Peyer's patch (tissue), 4 donors: ENCODE measurements around the gene KITLG. TPM values are rescaled to one million over a fixed set of nuclear protein-coding genes. Genes with fewer than 3 reads are reported as not detected.
A peak's percentile ranks its signal among the peaks of the same experiment; 100 is the strongest.

ENCODE experiments used
- DNase-seq, 3 donors: peaks; one replicate each; pipeline ENCODE4 v3.0.0-alpha.2; 2017 to 2019
- H3K27ac ChIP-seq, 4 donors: fragments of 200-600 bp; sonication (generic); one replicate each; pipeline ENCODE4 v1.5.1; 2016 to 2019
- H3K27me3 ChIP-seq, 2 donors: fragments of 200-600 bp; sonication (generic); one replicate each; pipeline ENCODE4 v1.5.1; 2019
- H3K36me3 ChIP-seq, 3 donors: fragments of 200-600 bp; sonication (generic); one replicate each; pipeline ENCODE4 v1.5.1; 2016 to 2019
- H3K4me1 ChIP-seq, 4 donors: fragments of 200-600 bp; sonication (generic); one replicate each; pipeline ENCODE4 v1.5.1; 2016 to 2019
- H3K4me3 ChIP-seq, 4 donors: fragments of 200-600 bp; sonication (generic); 1 replicate in 3 of 4; 2 replicates in 1 of 4; pipeline ENCODE4 v1.5.1; 2016 to 2019; ENCODE audit warnings: mild to moderate bottlenecking in 1 of 4
- H3K9me3 ChIP-seq, 4 donors: fragments of 200-600 bp; sonication (generic); one replicate each; pipeline ENCODE4 v1.5.1; 2016 to 2019; ENCODE audit warnings: mild to moderate bottlenecking in 1 of 4
- CTCF ChIP-seq, 6 experiments: fragments of 450-650 bp in 4 of 6; fragments of 200-600 bp in 2 of 6; sonication (generic) in 1 of 6; IDR thresholded peaks; one replicate each; pipeline ENCODE4 v1.5.1; 2017 to 2019; ENCODE audit warnings: antibody characterized with exemption in 6 of 6, mild to moderate bottlenecking in 3 of 6, moderate library complexity in 1 of 6
- POLR2A ChIP-seq, 2 donors: fragments of 450-650 bp; IDR thresholded peaks; one replicate each; pipeline ENCODE4 v1.5.1; 2017; ENCODE audit warnings: antibody characterized with exemption in 2 of 2, mild to moderate bottlenecking in 2 of 2, moderate library complexity in 2 of 2
- total RNA-seq, 4 donors: library from RNA; depleted of rRNA; stranded (reverse); fragments of >200 nt; gene quantifications; one replicate each; pipeline ENCODE4 v1.1.0, GENCODE V29; 2016

The KITLG gene
- total RNA-seq, 4 donors from 2014 or later = 5.2 to 29.7 (median 9.3) TPM

DNA sequence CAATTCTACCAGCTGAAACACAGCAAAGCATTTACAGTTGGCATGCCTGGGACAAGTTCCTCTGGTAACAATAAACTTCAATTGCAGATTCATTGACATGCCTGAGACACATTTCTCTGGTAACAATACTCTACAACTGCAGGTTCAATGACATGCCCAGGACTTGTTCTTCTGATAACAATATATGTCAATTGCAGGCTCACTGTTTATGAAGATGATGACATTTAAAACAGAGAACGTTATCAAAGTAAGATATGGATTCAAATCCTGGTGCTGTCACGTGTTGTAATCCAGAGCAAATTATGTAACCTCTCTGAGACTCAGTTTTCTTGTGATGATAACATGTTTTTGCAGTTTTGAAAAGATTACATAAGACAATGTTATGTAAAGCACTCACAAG is 20.5 kb downstream of the KITLG start:
- no peaks in the 10 kb centered on the region for H3K9me3 ChIP-seq
- no peak overlapping the region for H3K27ac ChIP-seq
- TF ChIP-seq CTCF (IDR thresholded peaks at IDR 0.05) (no peak), POLR2A (IDR thresholded peaks at IDR 0.05) (no peak)
- no peaks in the 10 kb centered on the region for H3K36me3 ChIP-seq
- no peak overlapping the region for H3K4me3 ChIP-seq
- H3K4me1 ChIP-seq = peaks cover 0 to 16% (median 0%) of the 10 kb centered on the region in 4 donors
- no peak for DNase-seq
- H3K27me3 ChIP-seq = no peaks in the 10 kb centered on the region

DNA sequence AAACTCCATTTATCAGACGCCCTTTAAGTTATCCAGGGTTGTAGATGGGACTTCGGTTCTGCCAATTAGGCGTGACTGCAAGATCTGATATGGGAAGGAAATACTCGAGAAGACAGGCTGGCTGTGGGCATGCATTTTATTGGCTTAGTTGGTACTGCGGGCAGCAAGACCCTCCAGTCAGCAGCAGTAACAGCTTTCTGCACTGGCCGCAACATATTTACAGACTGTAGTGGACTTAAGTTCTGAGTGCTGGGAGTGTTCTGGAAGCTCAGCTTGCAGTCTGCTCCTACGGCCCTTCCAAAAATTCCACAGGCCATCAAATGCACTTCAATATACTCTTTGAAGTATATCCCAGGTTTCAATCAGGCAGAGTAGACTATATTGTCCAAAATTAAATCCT is 21.1 kb downstream of the KITLG start:
- H3K9me3 ChIP-seq = no peaks in the 10 kb centered on the region
- H3K4me3 ChIP-seq = no peak overlapping the region
- H3K27me3 ChIP-seq = no peaks in the 10 kb centered on the region
- TF ChIP-seq POLR2A (IDR thresholded peaks at IDR 0.05) = no peak
- no peak for TF ChIP-seq CTCF (IDR thresholded peaks at IDR 0.05)
- H3K27ac ChIP-seq = no peak overlapping the region
- H3K4me1 ChIP-seq = peaks cover 0 to 22% (median 0%) of the 10 kb centered on the region in 4 donors
- no peaks in the 10 kb centered on the region for H3K36me3 ChIP-seq
- DNase-seq = no peak

- Histone ChIP-seq H3K4me1 (peaks cover 0 to 28% (median 0%) of the 10 kb centered on the region in 4 donors), H3K4me3 (no peak overlapping the region), H3K27ac (no peak overlapping the region), H3K9me3 (no peaks in the 10 kb centered on the region), H3K36me3 (no peaks in the 10 kb centered on the region), H3K27me3 (no peaks in the 10 kb centered on the region)
- DNase-seq = no peak
- TF ChIP-seq POLR2A (IDR thresholded peaks at IDR 0.05) (no peak), CTCF (IDR thresholded peaks at IDR 0.05) (no peak)
These were observed 21.9 kb downstream of the KITLG start for GRCh38 chr12:88558340-88558867.

DNA sequence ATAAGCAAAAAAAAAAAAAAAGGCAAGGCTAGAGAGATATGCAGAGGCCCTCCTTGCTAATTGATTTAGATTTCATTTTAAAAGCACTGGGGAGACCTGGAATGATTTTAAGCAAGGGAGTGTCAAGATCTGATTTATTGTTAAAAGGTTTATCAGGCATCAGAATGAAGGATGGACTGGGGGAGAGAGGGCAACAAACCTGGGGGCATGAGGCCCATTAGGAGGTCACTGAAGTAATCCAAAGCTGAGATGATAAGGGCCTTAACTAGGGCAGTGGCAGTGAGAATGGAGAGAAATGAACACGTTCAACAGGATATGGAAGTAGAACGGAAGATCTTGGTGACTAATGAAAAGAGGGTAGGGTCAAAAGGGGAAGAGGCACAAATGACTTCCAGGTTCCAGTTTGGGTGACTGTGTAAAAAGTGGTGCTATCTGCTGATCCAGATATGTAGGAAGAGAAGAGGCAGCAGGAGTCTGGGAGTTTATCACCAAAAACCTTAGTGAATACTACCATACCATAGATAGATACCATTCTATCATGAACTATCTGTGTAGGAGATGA is 24.0 kb downstream of the KITLG start:
- Histone ChIP-seq H3K9me3 (no peaks in the 10 kb centered on the region), H3K36me3 (no peaks in the 10 kb centered on the region), H3K27ac (no peak overlapping the region), H3K4me1 (peaks cover 0 to 28% (median 0%) of the 10 kb centered on the region in 4 donors), H3K4me3 (no peak overlapping the region), H3K27me3 (no peaks in the 10 kb centered on the region)
- DNase-seq = no peak
- no peak for TF ChIP-seq CTCF (IDR thresholded peaks at IDR 0.05)
- TF ChIP-seq POLR2A (IDR thresholded peaks at IDR 0.05) = no peak

- peaks cover 0 to 23% (median 0%) of the 10 kb centered on the region in 4 donors for H3K4me1 ChIP-seq
- no peak for TF ChIP-seq CTCF (IDR thresholded peaks at IDR 0.05)
- no peak for TF ChIP-seq POLR2A (IDR thresholded peaks at IDR 0.05)
- no peak for DNase-seq
These were observed 26.2 kb downstream of the KITLG start for GRCh38 chr12:88553941-88554658.

More at GRCh38 chr12:88553941-88554658, 26.2 kb downstream of the KITLG start:
- Histone ChIP-seq H3K9me3 (no peaks in the 10 kb centered on the region), H3K36me3 (no peaks in the 10 kb centered on the region), H3K27ac (peak overlapping the region in 2 of 4 donors; percentile 3 to 37), H3K4me3 (no peak overlapping the region), H3K27me3 (no peaks in the 10 kb centered on the region)
